GM12878 (cell line): ENCODE results near the gene RTL3. TPM values are rescaled to one million over a fixed set of nuclear protein-coding genes. Genes with fewer than 3 reads are reported as not detected.

ENCODE experiments used
- ATF3 ChIP-seq: IDR thresholded peaks from 2 replicates; pipeline ENCODE4 v1.6.1; 2011; ENCODE audit warnings: low read depth, mild to moderate bottlenecking, low read length, moderate library complexity, borderline replicate concordance; ENCODE audit errors: extremely low read depth
- ATF7 ChIP-seq: fragments of 450-650 bp; IDR thresholded peaks from 2 replicates; pipeline ENCODE4 v1.6.1; 2016; ENCODE audit warnings: low read depth, mild to moderate bottlenecking
- BCL11A ChIP-seq: IDR thresholded peaks from 2 replicates; pipeline ENCODE4 v1.6.1; 2011; ENCODE audit warnings: low read depth, low read length
- BMI1 ChIP-seq: fragments of 450-650 bp; IDR thresholded peaks from 2 replicates; pipeline ENCODE4 v1.6.1; 2016; ENCODE audit warnings: mild to moderate bottlenecking, moderate library complexity, borderline replicate concordance
- CHD1 ChIP-seq: IDR thresholded peaks from 2 replicates; pipeline ENCODE4 v1.6.1; 2012; ENCODE audit warnings: low read depth, low read length, improper control_type of control experiment
- CTCF ChIP-seq, 3 experiments: IDR thresholded peaks in 2 of 3; conservative IDR thresholded peaks in 1 of 3; 2 replicates each; pipeline ENCODE4 v1.5.1; 2011; ENCODE audit warnings: low read depth in 3 of 3, low read length in 3 of 3, mild to moderate bottlenecking in 3 of 3, control low read depth in 2 of 3, moderate library complexity in 2 of 3, inconsistent platforms in 1 of 3, mixed read lengths in 1 of 3; ENCODE audit not compliant: control insufficient read depth in 2 of 3, insufficient read depth in 1 of 3; ENCODE audit errors: extremely low read depth in 1 of 3
- E2F4 ChIP-seq: IDR thresholded peaks from 2 replicates; pipeline ENCODE4 v1.6.1; 2012; ENCODE audit warnings: low read depth, low read length, improper control_type of control experiment
- EP300 ChIP-seq, 2 experiments: fragments of 150-350 bp in 1 of 2; IDR thresholded peaks; 2 replicates each; pipeline ENCODE4 v1.6.1; 2011 to 2012; ENCODE audit warnings: low read depth in 2 of 2, low read length in 2 of 2, borderline replicate concordance in 1 of 2, improper control_type of control experiment in 1 of 2, inconsistent platforms in 1 of 2; ENCODE audit not compliant: control insufficient read depth in 1 of 2
- FOS ChIP-seq: IDR thresholded peaks from 3 replicates; pipeline ENCODE4 v1.6.1; 2011; ENCODE audit warnings: borderline replicate concordance; ENCODE audit not compliant: insufficient read length; ENCODE audit errors: extremely low read depth
- IRF4 ChIP-seq: IDR thresholded peaks from 2 replicates; pipeline ENCODE4 v1.6.1; 2011; ENCODE audit warnings: low read depth, low read length
- IRF5 ChIP-seq: fragments of 450-650 bp; IDR thresholded peaks from 2 replicates; pipeline ENCODE4 v1.6.1; 2017; ENCODE audit warnings: borderline replicate concordance
- MLLT1 ChIP-seq: fragments of 450-650 bp; IDR thresholded peaks from 2 replicates; pipeline ENCODE4 v1.6.1; 2016; ENCODE audit warnings: mild to moderate bottlenecking
- MTA3 ChIP-seq: IDR thresholded peaks from 2 replicates; pipeline ENCODE4 v1.6.1; 2012; ENCODE audit warnings: low read length, inconsistent platforms, borderline replicate concordance
- MYB ChIP-seq: fragments of 150-350 bp; IDR thresholded peaks from 2 replicates; pipeline ENCODE4 v1.6.1; 2014; ENCODE audit warnings: mild to moderate bottlenecking, low read depth, low read length, borderline replicate concordance
- NR2C1 ChIP-seq: fragments of 450-650 bp; IDR thresholded peaks from 2 replicates; pipeline ENCODE4 v1.6.1; 2017; ENCODE audit warnings: antibody characterized with exemption, mild to moderate bottlenecking, moderate library complexity
- NR2C2 ChIP-seq: IDR thresholded peaks from 2 replicates; pipeline ENCODE4 v1.6.1; 2011; ENCODE audit warnings: borderline replicate concordance, low read depth; ENCODE audit not compliant: control insufficient read depth, insufficient read length
- NR2F1 ChIP-seq: fragments of 450-650 bp; conservative IDR thresholded peaks from 2 replicates; pipeline ENCODE4 v1.6.1; 2017; ENCODE audit warnings: mild to moderate bottlenecking
- POLR2AphosphoS2 ChIP-seq: IDR thresholded peaks from 2 replicates; pipeline ENCODE4 v1.6.1; 2011; ENCODE audit warnings: low read depth, mild to moderate bottlenecking, low read length, improper control_type of control experiment, moderate library complexity
- POLR2AphosphoS5 ChIP-seq: IDR thresholded peaks from 2 replicates; pipeline ENCODE4 v1.6.1; 2011; ENCODE audit warnings: mild to moderate bottlenecking, low read length, inconsistent platforms
- SPI1 ChIP-seq: IDR thresholded peaks from 2 replicates; pipeline ENCODE4 v1.6.1; 2011; ENCODE audit warnings: low read depth, mild to moderate bottlenecking, low read length, moderate library complexity, borderline replicate concordance; ENCODE audit not compliant: insufficient read depth
- SREBF2 ChIP-seq: IDR thresholded peaks from 2 replicates; pipeline ENCODE4 v1.6.1; 2012; ENCODE audit warnings: mild to moderate bottlenecking, low read length
- STAT1 ChIP-seq: fragments of 450-650 bp; conservative IDR thresholded peaks from 2 replicates; pipeline ENCODE4 v1.6.1; 2014; ENCODE audit warnings: antibody characterized with exemption, mild to moderate bottlenecking
- STAT3 ChIP-seq: IDR thresholded peaks from 2 replicates; pipeline ENCODE4 v1.6.1; 2011; ENCODE audit warnings: low read depth, low read length, improper control_type of control experiment
- YBX1 ChIP-seq: fragments of 450-650 bp; IDR thresholded peaks from 2 replicates; pipeline ENCODE4 v1.6.1; 2016; ENCODE audit warnings: antibody characterized with exemption
- ZNF24 ChIP-seq: fragments of 450-650 bp; IDR thresholded peaks from 2 replicates; pipeline ENCODE4 v1.6.1; 2017; ENCODE audit warnings: antibody characterized with exemption, mild to moderate bottlenecking
- polyA plus RNA-seq, 11 experiments: library from polyadenylated mRNA; depleted of rRNA in 4 of 11; unstranded in 6 of 11; stranded (reverse) in 5 of 11; fragments of >200 nt; fragmentation: Nextera tagmentation in 4 of 11; fragmentation: Illumina TruSeq in 1 of 11; extraction: Ambion mirVana in 4 of 11; extraction: Trizol in 1 of 11; gene quantifications; 1 replicate in 1 of 11; 2 replicates in 10 of 11; pipeline versions ENCODE4 v1.2.1 to v1.2.3, GENCODE V29; 2011 to 2016; ENCODE audit warnings: inconsistent platforms in 2 of 11, missing spikeins in 2 of 11, low read depth in 1 of 11
- total RNA-seq, 4 experiments: library from RNA; depleted of rRNA in 3 of 4; stranded (reverse); fragments of >200 nt in 3 of 4; fragmentation: Illumina TruSeq in 1 of 4; extraction: Trizol in 1 of 4; gene quantifications; 2 replicates each; pipeline versions ENCODE4 v1.2.1 to v1.2.3, GENCODE V29; 2013 to 2021

Gene RTL3
- total and polyA plus RNA-seq, 10 of the 15 experiments (the other 5 are each of a cell fraction or from before 2014, with no cell fraction given), result 0.09 to 1.5 (median 0.27) TPM; not detected in 1

- TF ChIP-seq MYB (peak; percentile 83; the same call in 1 of the 2 replicates), IRF4 (peak; percentile 33; the same call in 1 of the 2 replicates), IRF5 (no peak), NR2F1 (peak; percentile 81; the same call in 1 of the 2 replicates), NR2C1 (no peak), NR2C2 (no peak), ATF7 (no peak), ZNF24 (no peak; the same call in 1 of the 2 replicates), FOS (no peak), ATF3 (no peak), EP300 (IDR thresholded peaks at IDR 0.05; ENCODE audit: borderline replicate concordance in 1 of 2, control insufficient read depth in 1 of 2, low read depth in 2 of 2, low read length in 2 of 2) (peak in 1 of 2 experiments; percentile 33; a peak in 2 of 4 replicates), SREBF2 (no peak), YBX1 (no peak), POLR2AphosphoS2 (no peak), CTCF (IDR thresholded peaks at IDR 0.05 in 2 of 3, conservative IDR thresholded peaks at IDR 0.05 in 1 of 3; ENCODE audit: control insufficient read depth in 2 of 3, extremely low read depth in 1 of 3, insufficient read depth in 1 of 3, low read depth in 3 of 3, low read length in 3 of 3) (no peak), SPI1 (no peak), POLR2AphosphoS5 (no peak), STAT1 (no peak), BCL11A (peak; percentile 56; the same call in 1 of the 2 replicates), MLLT1 (peak; percentile 72; the same call in 1 of the 2 replicates), CHD1 (no peak), STAT3 (no peak), E2F4 (no peak), BMI1 (no peak), MTA3 (peak; percentile 62; the same call in 1 of the 2 replicates)
These were observed 8.2 kb downstream of the RTL3 start (continued) for GRCh38 chrX:78650906-78651437.
